Left ventricle myocardium inferior (tissue), 1 donor: ENCODE results near the gene MEOX1. TPM values are rescaled to one million over a fixed set of nuclear protein-coding genes. Genes with fewer than 3 reads are reported as not detected.

Source experiments
- DNase-seq: peaks from one replicate; pipeline ENCODE4 v3.0.0-alpha.2; 2020
- H3K27ac ChIP-seq: fragments of 200-600 bp; replicated peaks from 2 replicates; pipeline ENCODE4 v1.8.0; 2021
- H3K27me3 ChIP-seq: fragments of 200-600 bp; 2 replicates; pipeline ENCODE4 v1.8.0; 2021; ENCODE audit warnings: low read depth
- H3K36me3 ChIP-seq: fragments of 200-600 bp; 2 replicates; pipeline ENCODE4 v1.8.0; 2021
- H3K4me1 ChIP-seq: fragments of 200-600 bp; 2 replicates; pipeline ENCODE4 v1.8.0; 2021
- H3K4me3 ChIP-seq: fragments of 200-600 bp; 2 replicates; pipeline ENCODE4 v1.8.0; 2021; ENCODE audit warnings: mild to moderate bottlenecking, moderate library complexity
- H3K9me3 ChIP-seq: fragments of 200-600 bp; replicated peaks from 2 replicates; pipeline ENCODE4 v1.8.0; 2021
- CTCF ChIP-seq: fragments of 200-600 bp; IDR thresholded peaks from 2 replicates; pipeline ENCODE4 v1.8.0; 2021; ENCODE audit warnings: antibody characterized with exemption, mild to moderate bottlenecking, borderline replicate concordance
- intact Hi-C: fragments of 100-400 bp; cut with micrococcal nuclease; formaldehyde crosslinking; loops from one replicate; pipeline ENCODE4 v1.11.0; 2022
- total RNA-seq: library from RNA; stranded (reverse); fragmentation: NEBNext Ultra II Directional; extraction: Animal tissue kit (Norgen Biotek cat#: 25700); gene quantifications from one replicate; pipeline ENCODE4 v1.2.1, GENCODE V29; 2021
- donor health status: DM: no; HTN: yes; CAD: no; lungs with severe emphysema.

Gene MEOX1
- total RNA-seq, 1 donor from 2014 or later = 8.4 TPM

- Histone ChIP-seq H3K36me3 (no peaks in the 10 kb centered on the region), H3K27ac (no peak overlapping the region), H3K4me1 (peaks cover 25% of the 10 kb centered on the region), H3K4me3 (no peak overlapping the region), H3K27me3 (no peaks in the 10 kb centered on the region), H3K9me3 (no peaks in the 10 kb centered on the region)
- DNase-seq = no peak
- intact Hi-C loops = no loop called here
- no peak for TF ChIP-seq CTCF
Measured at GRCh38 chr17:43597624-43598356, 63.9 kb downstream of the MEOX1 start.

DNA sequence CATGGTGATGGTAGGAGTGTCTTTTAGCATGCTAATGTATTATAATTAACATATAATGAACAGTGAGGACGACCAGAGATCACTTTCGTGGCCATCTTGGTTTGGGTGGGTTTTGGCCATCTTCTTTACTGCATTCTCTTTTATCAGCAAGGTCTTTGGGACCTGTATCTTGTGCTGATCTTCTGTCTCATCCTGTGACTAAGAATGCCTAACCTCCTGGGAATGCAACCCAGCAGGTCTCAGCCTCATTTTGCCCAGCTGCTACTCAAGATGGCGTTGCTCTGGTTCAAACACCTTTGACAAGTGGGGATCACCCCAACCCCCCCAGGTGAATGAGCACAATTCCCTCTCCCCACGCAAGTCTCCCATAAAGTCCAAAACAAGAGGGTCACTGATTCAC lies 66.3 kb downstream of the MEOX1 start:
- Histone ChIP-seq H3K4me1 (peaks cover 38% of the 10 kb centered on the region), H3K36me3 (no peaks in the 10 kb centered on the region), H3K9me3 (no peaks in the 10 kb centered on the region), H3K27me3 (no peaks in the 10 kb centered on the region), H3K4me3 (no peak overlapping the region), H3K27ac (no peak overlapping the region)
- intact Hi-C loops = no loop called here
- no peak for DNase-seq
- TF ChIP-seq CTCF = no peak

DNA sequence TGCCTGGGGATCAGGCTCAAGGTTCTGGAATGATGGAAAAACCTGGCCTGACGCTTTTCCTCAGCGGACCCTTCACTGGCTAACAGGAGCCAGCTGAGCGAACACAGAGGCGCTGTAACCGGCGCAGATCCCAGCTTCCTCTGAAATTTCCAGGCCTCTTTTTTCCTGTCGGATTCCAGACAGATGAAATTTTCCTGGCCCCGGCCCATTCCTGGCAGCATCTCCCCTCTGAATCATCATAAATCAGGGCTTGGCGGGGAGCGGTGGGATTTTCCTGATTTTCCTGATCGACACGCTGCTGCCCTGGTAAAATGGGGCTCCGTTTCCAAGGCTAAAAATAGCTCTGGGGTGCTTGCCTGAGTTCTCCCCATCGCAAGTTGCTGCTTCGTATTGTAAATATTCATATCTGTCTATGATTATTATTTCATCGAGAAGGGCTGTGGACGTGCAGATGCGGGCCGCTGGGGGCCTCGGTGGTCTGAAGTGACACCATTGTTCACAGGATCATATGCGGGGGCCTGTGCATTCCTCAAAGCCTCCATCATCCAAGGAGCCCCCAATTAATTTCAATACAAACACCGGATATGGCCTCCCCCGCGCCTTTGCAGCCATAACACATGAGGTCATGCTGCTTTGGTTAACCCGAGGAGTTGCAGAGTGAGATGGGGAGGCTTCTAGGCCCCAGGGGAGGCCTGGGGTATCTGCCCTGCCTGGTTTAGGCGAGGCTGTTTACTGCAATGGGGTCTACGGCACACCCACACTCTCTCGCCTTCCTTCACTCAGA lies 69.8 kb downstream of the MEOX1 start:
- Histone ChIP-seq H3K9me3 (no peaks in the 10 kb centered on the region), H3K4me3 (peak overlapping the region; percentile 36)

GRCh38 chr17:43591001-43591400 lies 70.7 kb downstream of the MEOX1 start:
- Histone ChIP-seq H3K4me1 (peaks cover 51% of the 10 kb centered on the region), H3K4me3 (peak overlapping the region; percentile 36), H3K27ac (peak overlapping the region; percentile 92), H3K27me3 (no peaks in the 10 kb centered on the region), H3K9me3 (no peaks in the 10 kb centered on the region), H3K36me3 (no peaks in the 10 kb centered on the region)
- DNase-seq = no peak
- intact Hi-C loops = no loop called here
- TF ChIP-seq CTCF = no peak

More for the DNA sequence above, 69.8 kb downstream of the MEOX1 start:
- peak; percentile 86 for DNase-seq
- Histone ChIP-seq H3K27ac (peak overlapping the region; percentile 92), H3K4me1 (peaks cover 51% of the 10 kb centered on the region), H3K27me3 (no peaks in the 10 kb centered on the region), H3K36me3 (no peaks in the 10 kb centered on the region)
- no peak for TF ChIP-seq CTCF
- intact Hi-C loops = no loop called here

Other genes with a start within 250 kb of the MEOX1 start
- gene DHX8, start 177.9 kb downstream of the MEOX1 start, total RNA-seq = 26.0 TPM
- gene ETV4, start 115.6 kb downstream of the MEOX1 start, total RNA-seq = 0.60 TPM
- 0.14 TPM for gene SOST, start 96.9 kb upstream of the MEOX1 start, total RNA-seq
- 293 TPM for gene DUSP3, start 117.1 kb upstream of the MEOX1 start, total RNA-seq
- gene CFAP97D1, start 118.5 kb upstream of the MEOX1 start, total RNA-seq = 0.05 TPM
- 35.2 TPM for gene MPP3, start 171.2 kb upstream of the MEOX1 start, total RNA-seq
- gene CD300LG, start 185.3 kb upstream of the MEOX1 start, total RNA-seq = 12.6 TPM
- gene MPP2, start 245.6 kb upstream of the MEOX1 start, total RNA-seq = 12.1 TPM